Stimulated activated CD4-positive, alpha-beta T cell treated with anti-CD3 and anti-CD28 coated beads, Interleukin-4, amount 100 ng/mL, for 24 hours (primary cell): ENCODE results near the gene SLN.

ENCODE experiments used
- DNase-seq: peaks from one replicate; pipeline ENCODE4 v3.0.0-alpha.2; 2020

The SLN gene

DNA sequence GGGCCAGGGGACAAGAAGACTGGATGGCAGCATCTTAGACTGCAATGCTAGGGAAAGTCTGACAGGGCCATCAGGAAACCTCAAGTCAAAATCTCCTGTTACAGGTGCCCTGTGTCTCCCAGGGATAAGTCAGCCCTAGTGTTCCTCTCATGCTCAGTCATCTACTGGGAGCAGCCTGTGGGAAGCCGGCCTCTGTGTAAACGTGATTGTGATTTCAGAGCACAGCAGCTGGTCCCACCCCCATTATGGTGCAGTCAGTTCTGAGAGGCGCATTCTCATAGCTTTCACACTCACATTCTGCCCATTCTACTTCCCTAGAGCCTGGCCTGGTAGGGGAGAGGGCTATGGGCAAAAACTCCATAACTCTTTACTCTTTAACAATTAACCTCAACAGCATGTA is 7.2 kb upstream of the SLN start:
- no peak for DNase-seq

DNA sequence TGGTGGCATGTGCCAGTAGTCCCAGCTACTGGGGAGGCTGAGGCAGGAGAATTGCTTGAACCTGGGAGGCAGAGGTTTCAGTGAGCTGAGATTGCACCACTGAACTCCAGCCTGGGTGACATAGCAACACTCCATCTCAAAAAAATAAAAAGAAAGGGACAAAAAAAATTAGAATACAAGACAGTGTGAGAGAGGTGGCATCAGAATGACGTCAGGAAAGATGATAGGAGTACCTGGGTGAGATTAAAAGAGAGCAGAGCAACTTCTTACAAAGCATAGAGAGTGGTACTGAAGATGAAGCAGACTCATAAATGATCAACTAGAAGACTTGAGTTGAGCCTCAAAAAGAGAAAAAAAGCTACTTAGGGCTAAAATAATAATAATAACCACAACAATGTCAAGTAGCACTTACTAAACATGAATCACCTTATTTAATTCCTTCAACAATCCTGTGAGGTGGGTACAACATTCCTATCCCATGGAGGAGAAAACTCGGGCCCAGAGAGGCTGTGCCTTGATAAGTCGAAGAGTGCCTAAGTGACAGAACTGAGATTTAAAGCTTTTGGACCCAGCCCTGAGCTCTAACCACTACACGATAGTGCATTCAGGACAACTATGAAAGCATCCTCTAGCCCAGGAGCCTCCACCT is 5.2 kb upstream of the SLN start:
- no peak for DNase-seq

DNA sequence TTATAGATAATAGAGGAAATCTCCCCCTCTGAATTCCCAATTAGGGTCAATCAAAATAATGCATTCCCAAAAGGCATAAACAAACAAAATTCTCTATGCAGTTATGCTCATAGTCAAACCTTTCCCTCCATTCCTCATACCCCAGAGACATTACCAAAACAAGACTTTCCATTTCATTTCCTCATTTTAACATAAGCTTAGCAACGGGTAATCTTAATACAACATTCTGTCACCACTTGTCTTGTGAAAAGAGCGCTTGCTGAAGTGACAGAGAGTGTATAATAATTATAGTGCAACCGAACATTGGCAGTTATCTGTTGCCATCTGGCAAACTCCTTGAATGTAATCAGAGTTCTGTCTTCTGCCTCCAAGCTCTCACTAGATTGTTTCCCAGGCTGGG is 1.2 kb upstream of the SLN start:
- no peak for DNase-seq

DNA sequence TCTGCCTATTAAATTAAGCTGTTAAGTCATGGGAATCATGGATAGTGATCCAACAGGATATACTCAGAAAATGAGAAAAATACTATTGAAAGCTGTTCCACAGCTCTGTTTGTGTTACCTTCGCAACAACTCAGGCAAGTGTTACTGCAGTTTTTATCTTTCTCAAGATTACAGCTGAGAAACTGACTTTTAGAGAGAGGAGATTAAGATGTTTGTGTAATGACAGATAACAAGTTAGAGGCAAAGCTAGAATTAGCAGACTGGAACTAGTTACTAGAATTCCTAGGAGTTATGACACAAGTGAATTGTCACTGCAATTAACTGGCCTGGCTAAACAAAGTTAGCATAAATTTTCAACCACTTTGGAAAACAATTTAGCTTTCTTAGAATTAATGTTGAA is 1.6 kb downstream of the SLN start:
- DNase-seq = no peak

DNA sequence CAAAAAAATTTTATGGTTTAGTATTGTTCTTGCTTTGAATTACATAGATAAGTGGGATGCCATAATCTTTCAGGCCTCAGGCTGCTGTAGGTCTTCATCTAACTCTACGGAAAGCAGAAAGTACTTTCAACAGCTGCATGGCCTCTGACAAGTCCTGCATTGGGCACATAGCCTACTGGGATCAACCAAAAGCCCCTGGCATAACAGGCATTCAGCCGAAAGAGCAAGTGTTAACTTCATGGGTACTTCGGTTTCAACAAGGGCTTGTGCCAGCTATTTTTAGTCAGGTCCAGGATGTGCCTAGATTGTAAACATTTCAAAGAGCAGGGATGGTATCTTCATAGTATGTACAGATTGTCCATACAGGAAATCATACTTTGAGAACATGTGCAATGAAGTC is 3.1 kb downstream of the SLN start:
- DNase-seq = no peak

DNA sequence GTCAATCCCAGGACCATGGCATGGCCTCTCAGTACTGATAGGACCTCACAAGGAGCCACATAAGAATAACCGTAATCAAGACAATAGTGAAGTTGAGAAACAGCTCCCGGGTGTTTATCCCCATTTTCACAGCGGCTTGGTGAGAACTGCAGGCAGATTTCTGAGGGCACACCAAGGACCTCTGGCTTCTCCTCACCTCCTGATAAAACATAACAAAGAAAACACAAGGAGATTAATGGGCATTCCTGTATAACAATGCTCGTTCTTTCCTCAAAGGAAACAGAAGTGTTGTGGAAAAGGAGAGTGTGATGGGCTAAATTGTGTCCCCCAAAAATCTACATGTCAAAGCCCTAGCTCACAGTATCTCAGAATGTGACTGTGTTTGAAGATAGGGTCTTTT is 4.0 kb downstream of the SLN start:
- DNase-seq = no peak

DNA sequence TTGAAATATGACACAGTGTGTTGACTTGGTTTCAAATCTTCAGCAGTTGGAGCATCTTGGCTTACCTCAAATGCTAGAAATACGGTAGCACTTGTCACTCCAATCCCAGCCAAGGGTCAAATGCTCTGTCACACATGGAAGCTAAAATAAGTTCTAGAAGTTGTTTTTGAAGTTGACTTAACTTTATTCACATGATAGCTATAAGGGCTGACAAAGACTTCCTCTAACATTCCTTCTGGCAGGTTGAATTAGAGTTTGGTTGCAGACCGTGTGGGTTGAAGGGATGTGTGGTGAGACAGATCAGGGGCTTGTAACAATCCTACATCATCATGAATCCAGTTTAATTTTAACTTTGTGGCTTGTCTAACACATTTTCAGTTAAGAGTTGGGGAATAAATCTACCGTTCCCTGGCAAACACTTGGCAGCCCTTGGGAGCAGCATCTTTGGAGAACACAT is 4.6 kb downstream of the SLN start:
- no peak for DNase-seq

DNA sequence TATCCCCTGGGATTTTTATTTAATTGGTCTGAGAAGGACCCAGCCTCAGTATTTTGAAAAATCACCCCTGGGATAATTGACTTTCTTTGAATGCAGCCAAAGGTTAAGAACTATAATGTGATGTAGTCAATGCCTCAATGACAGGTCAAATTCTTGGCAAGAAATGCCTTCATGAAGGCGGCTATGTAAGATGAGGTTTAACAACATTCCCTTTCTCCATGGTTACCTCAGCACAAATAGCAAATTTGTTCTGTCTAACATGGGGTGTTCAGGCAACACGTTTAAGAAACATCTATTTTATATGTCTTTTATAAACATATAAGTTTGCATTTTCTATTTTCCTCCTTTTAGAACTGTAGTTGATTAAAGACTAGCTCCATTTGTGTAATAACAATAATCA is 5.3 kb downstream of the SLN start:
- DNase-seq = no peak

DNA sequence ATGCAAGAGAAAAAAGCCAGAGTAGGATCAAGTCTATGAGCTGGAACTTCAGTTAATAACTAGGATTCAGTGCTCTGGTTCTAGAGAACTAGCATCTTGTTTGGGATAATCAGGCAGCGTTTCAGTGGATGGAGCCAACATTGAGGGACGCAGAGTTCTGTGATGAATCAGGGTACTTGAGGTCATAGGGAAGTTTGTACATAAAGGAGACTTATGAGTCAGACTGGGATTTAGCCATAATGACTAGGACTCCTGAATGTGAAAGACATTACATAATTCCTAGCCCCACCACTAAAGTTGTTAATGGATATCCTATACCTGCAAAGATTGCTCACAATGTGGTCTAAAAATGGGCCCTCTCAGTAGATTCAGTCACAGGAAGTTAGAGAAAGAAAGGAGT is 6.8 kb downstream of the SLN start:
- DNase-seq = no peak

DNA sequence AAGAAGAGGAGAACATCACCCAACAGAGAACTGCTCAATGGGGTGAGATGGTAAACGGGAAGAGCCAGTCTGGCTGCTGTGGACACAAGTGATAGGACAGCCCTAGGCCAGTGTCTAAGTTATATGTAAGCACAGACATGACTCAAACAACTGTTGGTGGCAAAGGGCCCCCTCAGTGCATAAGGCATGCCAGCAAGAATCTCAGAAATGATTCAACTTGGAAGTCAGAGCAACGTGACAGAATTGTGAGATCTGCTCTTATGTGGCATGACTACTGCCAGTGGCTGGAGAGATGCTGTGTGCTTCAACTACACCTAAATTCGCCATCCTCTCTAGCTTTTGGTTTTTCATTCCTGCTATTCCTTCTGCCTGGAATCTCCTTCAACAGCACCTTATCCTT is 7.4 kb downstream of the SLN start:
- DNase-seq = no peak

DNA sequence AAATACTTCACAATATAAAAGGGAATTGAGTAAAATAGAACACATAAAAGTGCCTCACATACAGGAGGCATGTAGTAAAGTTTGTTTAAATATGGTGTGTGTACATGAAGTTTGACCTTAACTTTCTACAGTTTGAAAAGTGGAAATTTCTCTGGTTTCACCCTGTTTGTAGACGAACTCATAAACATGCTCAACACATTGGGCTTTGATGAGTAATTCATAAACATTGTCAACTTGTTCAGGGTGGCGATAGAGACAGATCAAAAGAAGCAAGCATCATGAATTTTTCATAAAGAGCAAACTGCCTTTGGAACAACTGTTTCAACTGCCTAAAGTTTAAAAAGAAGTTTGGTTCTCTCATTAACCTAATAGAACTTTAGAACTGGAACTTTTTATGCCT is 9.1 kb downstream of the SLN start:
- no peak for DNase-seq

DNA sequence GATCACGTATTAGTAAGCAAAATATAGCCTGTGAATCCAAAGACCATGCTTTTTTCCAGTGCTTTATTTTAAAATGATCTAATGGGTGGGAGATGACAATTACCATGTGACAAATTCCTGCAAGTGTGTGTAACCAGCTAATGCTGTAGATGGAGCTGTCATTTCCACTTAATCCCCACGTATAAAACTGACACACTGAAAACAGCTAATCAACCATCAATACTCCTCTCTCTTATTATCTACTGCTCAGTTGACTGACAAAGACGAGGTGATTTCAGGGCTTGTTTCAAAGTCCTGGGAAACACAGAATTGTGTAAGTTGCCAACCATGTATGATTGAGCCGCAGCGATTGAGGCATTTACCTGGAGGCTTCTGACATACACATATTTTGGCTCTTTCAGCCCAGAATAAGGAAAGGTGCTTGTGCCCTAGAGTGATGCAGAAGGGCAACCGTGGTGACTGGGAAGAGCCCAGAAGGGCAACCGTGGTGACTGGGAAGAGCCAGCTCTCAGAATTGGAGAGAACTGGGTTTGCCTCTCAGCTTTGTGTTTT is 9.7 kb downstream of the SLN start:
- no peak for DNase-seq

DNA sequence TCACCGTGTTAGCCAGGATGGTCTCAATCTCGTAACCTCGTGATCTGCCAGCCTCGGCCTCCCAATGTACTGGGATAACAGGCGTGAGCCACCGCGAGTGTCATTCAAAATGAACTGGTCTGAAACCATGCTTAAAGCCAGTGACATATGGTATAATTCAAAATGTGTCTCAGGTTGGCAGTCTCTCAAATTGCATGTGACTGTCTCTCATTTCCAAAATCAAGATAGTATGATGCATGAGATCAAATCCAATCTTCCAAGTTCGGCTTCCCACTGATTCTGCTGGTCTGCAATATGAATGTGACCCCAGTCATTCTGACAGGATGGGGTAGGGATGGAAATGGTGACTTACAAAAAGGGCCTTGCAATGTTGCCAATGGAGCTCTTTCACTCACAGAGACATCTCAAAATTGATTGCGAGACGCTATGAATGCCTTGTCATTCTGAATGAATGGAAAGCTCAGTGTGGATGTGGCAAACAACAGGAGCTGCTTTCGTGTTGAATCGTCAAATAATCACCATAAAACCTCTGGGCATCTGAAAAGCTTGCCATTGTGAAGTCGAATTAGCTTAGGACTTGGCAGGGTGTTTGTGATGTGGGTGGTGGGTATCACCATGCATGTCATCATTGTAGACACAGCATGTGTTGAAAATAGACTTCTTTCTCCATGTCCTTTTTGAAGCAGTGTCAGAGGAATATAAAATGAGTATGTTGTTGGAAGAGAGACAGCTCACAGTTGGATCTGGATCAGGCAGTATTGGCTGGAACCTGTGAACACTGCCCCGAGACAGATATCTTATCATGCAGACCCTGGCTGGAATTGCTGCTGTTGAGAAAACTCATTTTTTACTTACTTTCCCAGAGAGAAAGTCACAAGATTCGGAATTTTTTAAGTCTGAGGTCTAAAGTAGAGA is 12.2 kb downstream of the SLN start:
- no peak for DNase-seq

DNA sequence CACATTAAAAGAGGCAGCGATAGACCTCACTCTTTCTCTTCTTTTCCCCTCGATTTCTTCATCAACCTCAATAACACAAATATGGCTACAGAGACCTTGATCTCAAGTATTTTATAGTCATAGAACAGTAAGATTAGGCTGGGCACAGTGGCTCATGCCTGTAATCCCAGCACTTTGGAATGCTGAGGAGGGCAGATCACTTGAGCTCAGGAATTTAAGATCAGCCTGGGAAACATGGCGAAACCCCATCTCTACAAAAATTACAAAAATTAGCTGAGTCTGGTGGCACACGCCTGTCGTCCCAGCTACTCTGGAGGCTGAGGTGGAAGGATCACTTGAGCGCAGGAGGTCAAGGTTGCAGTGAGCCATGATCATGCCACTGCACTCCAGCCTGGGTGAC is 14.6 kb downstream of the SLN start:
- no peak for DNase-seq

DNA sequence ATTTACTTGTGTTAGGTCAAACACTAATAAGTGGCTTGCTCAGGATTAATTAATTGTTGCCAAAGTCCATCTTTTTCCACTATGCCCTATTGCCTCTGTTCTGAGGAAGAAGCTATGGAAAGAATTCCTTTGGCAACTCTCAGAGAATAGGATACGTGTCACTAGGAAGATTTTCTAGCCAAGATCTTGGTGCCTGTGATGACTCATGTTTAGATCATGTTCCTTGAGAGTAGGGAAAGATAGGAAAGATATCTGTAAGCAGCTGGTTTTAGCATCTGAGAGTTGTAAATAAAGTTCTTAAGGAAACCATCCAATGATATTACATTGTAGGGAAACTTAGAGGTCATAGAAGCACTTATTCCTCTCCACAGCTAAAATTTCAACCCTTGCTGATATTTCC is 15.7 kb downstream of the SLN start:
- DNase-seq = no peak

DNA sequence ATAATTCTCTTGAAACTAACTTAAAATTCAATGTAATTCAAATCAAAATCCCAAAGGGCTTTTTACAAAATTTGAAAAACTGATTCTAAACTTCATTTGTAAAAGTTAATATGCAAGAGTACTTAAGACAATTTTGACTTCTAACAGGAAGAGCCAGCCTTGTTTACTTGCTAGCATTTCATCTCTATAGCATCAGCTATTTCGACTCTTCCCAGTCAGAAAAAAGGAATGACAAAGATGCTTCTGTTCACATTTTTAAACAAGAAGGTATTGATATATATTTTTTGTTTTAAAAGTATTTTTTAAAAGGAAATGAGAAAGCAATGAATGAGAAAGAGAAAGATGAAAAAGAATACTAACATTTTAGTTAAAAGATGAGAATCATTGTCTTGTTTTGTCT is 16.4 kb downstream of the SLN start:
- DNase-seq = no peak

DNA sequence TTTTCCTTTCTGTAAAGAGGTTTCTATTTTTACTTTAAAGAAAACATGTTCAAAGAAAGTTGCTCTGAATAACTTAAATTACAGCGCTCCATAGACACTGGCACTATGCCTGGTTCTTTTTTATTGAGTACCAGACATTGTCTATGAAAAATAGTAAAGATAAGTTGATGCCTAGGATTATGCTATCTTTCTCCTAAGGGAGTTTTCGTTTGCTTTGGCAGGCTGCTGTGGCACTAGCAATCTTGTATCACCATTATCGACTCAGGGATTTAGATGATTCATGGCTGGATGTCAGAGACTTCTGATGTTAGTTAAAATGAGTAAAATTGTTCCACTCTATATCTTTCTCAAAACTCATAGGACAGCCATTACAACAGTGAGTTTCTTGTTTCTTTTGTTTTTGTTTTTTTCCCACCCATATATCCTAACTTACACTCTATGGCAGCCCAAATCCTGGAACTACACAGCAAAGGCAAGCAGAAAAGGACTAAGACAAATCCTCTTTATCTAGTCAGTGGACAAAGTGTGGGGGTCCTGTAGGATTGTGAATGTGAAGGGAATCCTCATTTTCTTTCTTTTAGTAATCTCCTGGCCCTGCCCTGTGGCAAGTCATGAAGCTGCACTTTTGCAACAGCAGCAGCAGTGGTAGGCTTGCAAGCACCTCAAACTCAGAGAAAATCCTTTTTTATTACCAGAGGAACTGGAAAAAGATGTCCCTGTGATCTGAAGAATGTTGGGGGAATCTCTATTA is 20.7 kb downstream of the SLN start:
- DNase-seq = no peak

DNA sequence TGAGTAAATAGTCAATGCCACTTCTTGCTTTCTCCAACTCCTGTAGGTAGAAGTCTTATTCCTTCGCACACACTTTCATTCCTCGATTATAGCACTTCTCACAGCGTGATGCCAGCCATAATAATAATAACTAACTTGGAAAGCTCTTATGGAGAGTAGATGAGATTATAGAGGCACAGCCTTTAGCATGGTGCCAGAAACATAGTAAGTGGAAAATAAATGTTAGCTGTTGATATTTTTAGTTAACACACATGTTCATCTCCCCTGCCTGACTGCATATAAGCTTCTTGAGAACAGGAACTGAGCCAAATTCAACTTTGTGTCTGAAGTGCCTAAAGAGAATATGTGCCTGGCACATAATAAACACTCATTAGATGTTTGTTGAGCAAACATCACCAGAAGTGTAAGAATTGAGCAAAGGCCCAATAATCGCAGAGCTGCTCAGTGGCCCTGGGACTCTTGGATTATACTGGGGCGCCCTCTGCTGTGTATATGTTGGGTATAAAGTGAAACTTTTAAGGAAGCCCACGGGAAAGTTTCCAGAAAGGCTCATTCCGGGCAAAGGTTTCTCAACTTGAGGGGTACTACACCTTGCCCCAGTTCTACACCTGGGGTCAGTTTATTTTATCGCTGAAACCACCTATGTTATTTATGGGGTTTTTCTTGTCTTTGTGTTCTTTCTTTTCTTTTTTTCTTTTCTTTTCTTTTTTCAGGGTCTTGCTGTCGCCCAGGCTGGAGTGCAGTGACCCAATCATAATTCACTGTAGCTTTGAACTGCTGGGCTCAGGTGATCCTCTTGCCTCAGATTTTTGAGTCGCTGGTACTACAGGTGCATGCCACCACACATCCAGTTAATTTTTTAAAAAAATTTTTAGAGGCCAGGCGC is 22.3 kb downstream of the SLN start:
- DNase-seq = peak; percentile 68

DNA sequence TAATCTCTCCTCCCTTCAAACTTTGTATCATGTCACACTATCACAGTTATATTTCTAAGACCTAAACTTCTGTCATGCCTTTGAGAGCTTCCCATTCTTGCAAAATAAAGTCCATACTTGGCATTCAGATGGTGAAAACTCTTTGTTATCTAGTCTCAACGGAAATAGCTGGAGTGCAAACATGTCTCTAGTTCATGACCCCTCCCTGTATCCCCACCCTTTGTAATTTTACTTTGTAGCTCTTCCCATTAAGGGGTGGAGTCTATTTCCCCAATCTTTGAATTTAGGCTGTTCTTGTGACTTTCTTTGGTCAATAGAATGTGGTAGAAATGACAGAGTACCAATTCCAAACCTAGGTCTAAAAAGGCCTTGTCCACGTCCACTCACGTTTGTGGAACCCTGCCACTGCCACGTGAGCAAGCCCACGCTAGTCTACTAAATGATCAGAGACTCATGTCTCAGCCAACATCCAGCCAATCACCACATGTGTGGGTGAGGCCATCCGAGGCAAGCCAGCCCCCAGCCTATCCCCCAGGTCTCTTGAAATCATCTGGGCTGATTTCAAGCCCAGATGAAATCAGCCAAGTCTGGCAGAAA is 23.4 kb downstream of the SLN start:
- DNase-seq = no peak

DNA sequence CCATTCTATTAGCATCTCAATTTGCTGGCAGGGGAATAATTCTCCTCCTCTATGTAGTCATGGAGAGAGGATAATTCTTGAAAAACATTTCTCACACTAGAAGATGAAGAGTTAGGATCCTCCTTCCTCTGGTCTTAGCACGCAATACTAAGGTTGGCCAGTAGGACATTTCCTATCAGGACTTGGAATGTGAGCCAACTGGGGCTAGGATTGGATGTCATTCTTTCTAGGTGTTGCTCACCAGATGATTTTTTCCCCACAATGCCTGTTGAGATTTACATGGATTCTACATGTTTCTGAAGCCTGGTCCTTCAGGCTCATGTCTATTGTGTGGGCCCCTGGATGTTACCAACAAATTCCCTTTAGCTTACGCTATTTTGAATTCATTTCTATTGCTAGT is 28.0 kb downstream of the SLN start:
- DNase-seq = no peak

DNA sequence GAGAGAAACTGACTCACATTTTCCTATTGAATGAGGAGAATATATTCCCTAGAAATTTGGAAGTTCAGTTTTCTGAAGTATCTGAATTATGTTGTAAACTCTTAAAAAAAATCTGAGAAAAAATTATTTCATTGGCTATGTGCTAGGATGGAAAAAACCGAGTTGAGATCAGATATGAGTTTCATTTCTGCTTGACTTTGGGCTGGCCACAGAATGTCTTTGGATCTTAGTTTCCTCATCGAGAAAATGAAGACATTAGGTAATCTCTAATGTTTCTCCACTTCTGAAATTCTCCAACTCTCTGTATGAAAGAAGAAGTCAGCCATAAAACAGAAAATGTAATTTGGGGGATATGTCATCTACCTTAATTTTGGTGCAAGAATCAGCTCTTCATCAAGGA is 28.8 kb downstream of the SLN start:
- no peak for DNase-seq

DNA sequence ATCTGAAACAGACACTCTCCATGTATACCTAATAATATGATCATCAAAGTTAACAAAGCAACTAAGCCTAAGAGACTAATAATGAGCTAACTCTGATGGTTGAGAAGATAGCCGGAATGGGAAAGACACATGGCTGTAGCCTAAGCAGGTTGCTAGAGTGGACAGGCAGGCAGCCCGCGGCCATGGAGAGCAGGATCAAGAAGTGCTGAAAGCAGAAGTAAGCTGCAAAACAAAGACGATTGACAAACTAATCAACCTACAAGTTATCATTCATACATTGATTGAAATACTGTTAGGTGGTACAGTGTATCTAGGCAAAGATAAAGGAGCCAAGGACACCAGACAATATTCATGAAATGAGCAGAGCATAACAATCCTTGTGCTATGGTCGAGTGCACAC is 29.3 kb downstream of the SLN start:
- DNase-seq = no peak
